Endodermal cell (in vitro differentiated cells): ENCODE data around the gene NR4A3. TPM values are rescaled to one million over a fixed set of nuclear protein-coding genes. Genes with fewer than 3 reads are reported as not detected.

Experiments
- DNase-seq: peaks from one replicate; pipeline ENCODE4 v3.0.0-alpha.2; 2017
- H3K27ac ChIP-seq: 2 replicates; pipeline ENCODE4 v1.5.1; 2013; ENCODE audit warnings: mild to moderate bottlenecking, low read depth, low read length, moderate library complexity
- H3K27me3 ChIP-seq: 2 replicates; pipeline ENCODE4 v1.6.1; 2013; ENCODE audit warnings: mild to moderate bottlenecking, low read length, moderate library complexity; ENCODE audit not compliant: insufficient read depth, control insufficient read depth, poor library complexity, severe bottlenecking
- H3K36me3 ChIP-seq: 2 replicates; pipeline ENCODE4 v1.7.0; 2013; ENCODE audit warnings: mild to moderate bottlenecking, low read length, moderate library complexity; ENCODE audit not compliant: control insufficient read depth, insufficient read depth
- H3K4me1 ChIP-seq: one replicate; pipeline ENCODE4 v1.7.0; 2013; ENCODE audit warnings: low read length; ENCODE audit not compliant: control insufficient read depth, insufficient read depth
- H3K4me3 ChIP-seq: 2 replicates; pipeline ENCODE4 v1.5.1; 2013; ENCODE audit warnings: mild to moderate bottlenecking, low read length, moderate library complexity
- H3K9ac ChIP-seq: 2 replicates; pipeline ENCODE4 v1.6.1; 2013; ENCODE audit warnings: mild to moderate bottlenecking, low read length, moderate library complexity; ENCODE audit not compliant: poor library complexity, severe bottlenecking; ENCODE audit errors: extremely low read depth
- H3K9me3 ChIP-seq: 2 replicates; pipeline ENCODE4 v1.6.1; 2013; ENCODE audit warnings: mild to moderate bottlenecking, low read length, moderate library complexity; ENCODE audit not compliant: control insufficient read depth
- H3K27ac Mint-ChIP-seq: 2 replicates; pipeline ENCODE4 v1.8.0; 2020; ENCODE audit warnings: mixed read lengths
- H3K27me3 Mint-ChIP-seq: 2 replicates; pipeline ENCODE4 v1.8.0; 2021; ENCODE audit warnings: mild to moderate bottlenecking, mixed read lengths; ENCODE audit not compliant: insufficient read depth
- H3K36me3 Mint-ChIP-seq: 2 replicates; pipeline ENCODE4 v1.8.0; 2020; ENCODE audit warnings: low read depth, mixed read lengths
- H3K4me1 Mint-ChIP-seq: 2 replicates; pipeline ENCODE4 v1.8.0; 2020; ENCODE audit warnings: mixed read lengths
- H3K4me3 Mint-ChIP-seq: 2 replicates; pipeline ENCODE4 v1.8.0; 2020; ENCODE audit warnings: mild to moderate bottlenecking, moderate library complexity, mixed read lengths
- H3K9me3 Mint-ChIP-seq: 2 replicates; pipeline ENCODE4 v1.8.0; 2020; ENCODE audit warnings: mild to moderate bottlenecking, mixed read lengths
- CTCF ChIP-seq: fragments of 200-600 bp; sonication (generic); conservative IDR thresholded peaks from 2 replicates; pipeline ENCODE4 v1.5.0; 2021; ENCODE audit warnings: antibody characterized with exemption, mild to moderate bottlenecking
- WGBS, 2 experiments: methylation state at CpG; one replicate each; pipeline versions ENCODE4 v1.1.5 to v1.1.7; 2013; ENCODE audit warnings: missing lambda C conversion rate in 2 of 2, mixed read lengths in 1 of 2; ENCODE audit not compliant: insufficient coverage in 1 of 2, insufficient read length in 1 of 2; 5-methylcytosine and 5-hydroxymethylcytosine counted together
- long read RNA-seq, 4 experiments: library from polyadenylated mRNA in 2 of 4; library from RNA in 1 of 4; library from capped mRNA in 1 of 4; stranded (forward) in 3 of 4; unstranded in 1 of 4; transcript quantifications; one replicate each; pipeline ENCODE4 v2.0.0, GENCODE V29; 2020 to 2021; ENCODE audit warnings: inconsistent platforms in 1 of 4
- polyA plus RNA-seq, 2 experiments: library from polyadenylated mRNA; stranded (reverse); fragments of 50-300 nt; gene quantifications; one replicate each; pipeline ENCODE4 v1.2.3, GENCODE V29; 2013
- total RNA-seq, 2 donors: library from RNA; stranded (reverse); fragmentation: NEBNext Ultra II Directional in 1 of 2; extraction: Animal tissue kit (Norgen Biotek cat#: 25700) in 1 of 2; gene quantifications; 2 replicates in 1 of 2; 3 replicates in 1 of 2; pipeline ENCODE4 v1.2.1, GENCODE V29; 2021

The NR4A3 gene
- total RNA-seq = under 1 TPM; 0.37 to 0.75 TPM
- 0.85 TPM for polyA plus RNA-seq (2013, experiment 1 of 2)
- polyA plus RNA-seq (2013, experiment 2 of 2) = 1.2 TPM
- long read RNA-seq, experiment 1 = 0 reads
- long read RNA-seq, experiment 2 = 0 reads
- long read RNA-seq, experiment 3 = 0 reads
- long read RNA-seq, experiment 4, partial matches to known transcripts = 1 of 1 reads
- long read RNA-seq, experiment 4, other reads (novel, unspliced or antisense) = 0 of 1 reads

GRCh38 chr9:99821396-99822108 lies at the start of gene NR4A3:
NR4A3 (plus strand) TSS chr9:99821885; CDS start chr9:99828043, 6,158 bp downstream.
- WGBS, 2 experiments = 0% methylated on average over 7 to 74 of the region's 75 CpGs
- H3K4me1 Mint-ChIP-seq = peaks cover 44% of the 10 kb centered on the region
- DNase-seq = peak; percentile 91
- peak; percentile 59 for TF ChIP-seq CTCF
- Histone ChIP-seq H3K4me1 (peaks cover 7% of the 10 kb centered on the region), H3K27ac (peak within 1 kb of the TSS; percentile 73), H3K36me3 (no peaks in the 10 kb centered on the region), H3K9me3 (no peaks in the 10 kb centered on the region), H3K4me3 (peak within 1 kb of the TSS; percentile 79), H3K27me3 (peaks cover 51% of the 10 kb centered on the region), H3K9ac (peak within 1 kb of the TSS; percentile 61)
- no peaks in the 10 kb centered on the region for H3K9me3 Mint-ChIP-seq
- peak within 1 kb of the TSS; percentile 82 for H3K4me3 Mint-ChIP-seq
- H3K27ac Mint-ChIP-seq = peak within 1 kb of the TSS; percentile 95
- peaks cover 63% of the 10 kb centered on the region for H3K27me3 Mint-ChIP-seq
- H3K36me3 Mint-ChIP-seq = no peaks in the 10 kb centered on the region

- H3K36me3 Mint-ChIP-seq = no peaks in the 10 kb centered on the region
- H3K4me3 Mint-ChIP-seq = no peak overlapping the region
- H3K36me3 ChIP-seq = no peaks in the 10 kb centered on the region
- H3K9me3 ChIP-seq = no peaks in the 10 kb centered on the region
- no peaks in the 10 kb centered on the region for H3K27me3 ChIP-seq
- no peak for DNase-seq
- no peaks in the 10 kb centered on the region for H3K9me3 Mint-ChIP-seq
- no peaks in the 10 kb centered on the region for H3K4me1 Mint-ChIP-seq
- no peak for TF ChIP-seq CTCF
- H3K27me3 Mint-ChIP-seq = peaks cover 1% of the 10 kb centered on the region
- no peaks in the 10 kb centered on the region for H3K4me1 ChIP-seq
- WGBS, 2 experiments = 84% methylated on average over 2 of the region's 2 CpGs; no CpG with 5 or more reads in 1 of the 2 experiments
- no peak overlapping the region for H3K27ac Mint-ChIP-seq
- no peak overlapping the region for H3K9ac ChIP-seq
- H3K27ac ChIP-seq = no peak overlapping the region
- H3K4me3 ChIP-seq = no peak overlapping the region
Observed at GRCh38 chr9:99773468-99774138, 48.1 kb upstream of the NR4A3 start.

GRCh38 chr9:99778308-99778707 lies 43.4 kb upstream of the NR4A3 start:
- no peaks in the 10 kb centered on the region for H3K36me3 Mint-ChIP-seq
- no peak overlapping the region for H3K27ac Mint-ChIP-seq
- H3K4me3 Mint-ChIP-seq = no peak overlapping the region
- no peak overlapping the region for H3K4me3 ChIP-seq
- peaks cover 6% of the 10 kb centered on the region for H3K9me3 ChIP-seq
- no peaks in the 10 kb centered on the region for H3K36me3 ChIP-seq
- no peaks in the 10 kb centered on the region for H3K4me1 Mint-ChIP-seq
- H3K4me1 ChIP-seq = no peaks in the 10 kb centered on the region
- H3K27me3 Mint-ChIP-seq = no peaks in the 10 kb centered on the region
- H3K9ac ChIP-seq = no peak overlapping the region
- no peak for TF ChIP-seq CTCF
- no peaks in the 10 kb centered on the region for H3K27me3 ChIP-seq
- no peaks in the 10 kb centered on the region for H3K9me3 Mint-ChIP-seq
- DNase-seq = no peak
- no peak overlapping the region for H3K27ac ChIP-seq
- 98 to 100% methylated on average over 2 of the region's 2 CpGs for WGBS, 2 experiments
